Esophagus muscularis mucosa (tissue), 4 donors: ENCODE measurements around the gene DOCK2.

Source experiments
- CTCF ChIP-seq, 3 experiments: fragments of 200-600 bp in 2 of 3; fragments of 450-650 bp in 1 of 3; sonication (generic) in 2 of 3; IDR thresholded peaks; one replicate each; pipeline ENCODE4 v1.5.1; 2017 to 2019; ENCODE audit warnings: antibody characterized with exemption in 3 of 3, mild to moderate bottlenecking in 2 of 3, moderate library complexity in 1 of 3
- EP300 ChIP-seq: sonication (generic); formaldehyde crosslinking; IDR thresholded peaks from one replicate; pipeline ENCODE4 v1.6.1; 2017; ENCODE audit warnings: antibody characterized with exemption
- POLR2A ChIP-seq: fragments of 450-650 bp; IDR thresholded peaks from one replicate; pipeline ENCODE4 v1.6.1; 2017; ENCODE audit warnings: antibody characterized with exemption, moderate library complexity, mild to moderate bottlenecking, low read depth
- POLR2AphosphoS5 ChIP-seq, 2 donors: sonication (generic); formaldehyde crosslinking; IDR thresholded peaks; one replicate each; pipeline ENCODE4 v1.6.1; 2017; ENCODE audit warnings: antibody characterized with exemption in 2 of 2

- TF ChIP-seq CTCF (IDR thresholded peaks at IDR 0.05): no peak
- TF ChIP-seq EP300: no peak
- no peak for TF ChIP-seq POLR2A
- no peak for TF ChIP-seq POLR2AphosphoS5 (IDR thresholded peaks at IDR 0.05)
Observed at GRCh38 chr5:169777159-169777558, 140.1 kb downstream of the DOCK2 start.
